HFFc6 (cell line): ENCODE results near the gene SYNJ2. TPM values are rescaled to one million over a fixed set of nuclear protein-coding genes. Genes with fewer than 3 reads are reported as not detected.

Experiments used
- DNase-seq: peaks from one replicate; pipeline ENCODE4 v3.0.0-alpha.2; 2018
- H3K27ac Mint-ChIP-seq: 2 replicates; pipeline ENCODE4 v1.8.0; 2020; ENCODE audit warnings: mild to moderate bottlenecking, mixed read lengths
- H3K27me3 Mint-ChIP-seq: 2 replicates; pipeline ENCODE4 v1.8.0; 2021; ENCODE audit warnings: mild to moderate bottlenecking, moderate library complexity, mixed read lengths; ENCODE audit not compliant: insufficient read depth
- H3K36me3 Mint-ChIP-seq: 2 replicates; pipeline ENCODE4 v1.8.0; 2021; ENCODE audit warnings: low read depth, mixed read lengths
- H3K4me1 Mint-ChIP-seq: 2 replicates; pipeline ENCODE4 v1.8.0; 2020; ENCODE audit warnings: low read depth, mixed read lengths
- H3K4me3 Mint-ChIP-seq: 2 replicates; pipeline ENCODE4 v1.8.0; 2020; ENCODE audit warnings: mild to moderate bottlenecking, moderate library complexity, mixed read lengths
- H3K9me3 Mint-ChIP-seq: 2 replicates; pipeline ENCODE4 v1.8.0; 2020; ENCODE audit warnings: mild to moderate bottlenecking, mixed read lengths
- CTCF ChIP-seq: fragments of 200-600 bp; sonication (generic); IDR thresholded peaks from 2 replicates; pipeline ENCODE4 v1.5.0; 2021; ENCODE audit warnings: antibody characterized with exemption, mild to moderate bottlenecking
- total RNA-seq, 6 experiments: library from RNA; stranded (reverse); fragmentation: NEBNext Ultra II Directional; extraction: Animal tissue kit (Norgen Biotek cat#: 25700); gene quantifications; 2 replicates in 1 of 6; 3 replicates in 5 of 6; pipeline ENCODE4 v1.2.3, GENCODE V29; 2021

SYNJ2 gene
- total RNA-seq, 6 experiments from 2014 or later: 31.8 to 46.4 (median 41.3) TPM

GRCh38 chr6:158028876-158029275, 47.2 kb downstream of the SYNJ2 start:
- peaks cover 61% of the 10 kb centered on the region for H3K4me1 Mint-ChIP-seq

DNA sequence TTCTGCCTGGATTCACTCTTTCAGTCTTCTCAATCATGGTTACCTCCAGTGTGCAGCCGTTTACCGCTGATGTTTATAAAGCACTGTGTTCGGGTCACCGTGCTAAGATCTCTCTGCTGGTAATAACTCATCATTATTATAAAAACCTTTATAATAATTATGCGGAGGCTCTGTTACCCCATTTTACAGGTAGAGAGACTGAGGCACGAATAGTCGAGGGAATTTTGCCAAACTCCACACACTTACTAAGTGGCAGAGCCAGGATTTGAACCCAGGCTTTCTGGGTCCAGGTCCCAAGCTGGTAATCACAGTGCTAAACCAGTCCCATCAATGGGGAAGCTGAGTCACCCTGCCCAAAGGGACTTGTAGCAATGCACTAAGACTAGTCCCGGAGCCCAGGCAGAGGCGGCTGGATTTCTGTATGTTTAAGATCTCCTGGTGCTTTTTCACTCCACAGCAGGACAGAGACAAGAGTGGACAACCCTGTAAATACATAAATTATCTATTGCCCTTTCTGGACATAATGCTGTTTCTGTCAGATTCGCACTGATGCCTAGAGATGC, 48.1 kb downstream of the SYNJ2 start:
- TF ChIP-seq CTCF: no peak
- H3K4me3 Mint-ChIP-seq: no peak overlapping the region
- DNase-seq: no peak

More at GRCh38 chr6:158028876-158029275, 47.2 kb downstream of the SYNJ2 start:
- no peak overlapping the region for H3K27ac Mint-ChIP-seq
- no peaks in the 10 kb centered on the region for H3K9me3 Mint-ChIP-seq
- H3K27me3 Mint-ChIP-seq: peaks cover 10% of the 10 kb centered on the region
- H3K4me3 Mint-ChIP-seq: no peak overlapping the region
- no peak for DNase-seq
- no peak for TF ChIP-seq CTCF
- peaks cover 17% of the 10 kb centered on the region for H3K36me3 Mint-ChIP-seq

DNA sequence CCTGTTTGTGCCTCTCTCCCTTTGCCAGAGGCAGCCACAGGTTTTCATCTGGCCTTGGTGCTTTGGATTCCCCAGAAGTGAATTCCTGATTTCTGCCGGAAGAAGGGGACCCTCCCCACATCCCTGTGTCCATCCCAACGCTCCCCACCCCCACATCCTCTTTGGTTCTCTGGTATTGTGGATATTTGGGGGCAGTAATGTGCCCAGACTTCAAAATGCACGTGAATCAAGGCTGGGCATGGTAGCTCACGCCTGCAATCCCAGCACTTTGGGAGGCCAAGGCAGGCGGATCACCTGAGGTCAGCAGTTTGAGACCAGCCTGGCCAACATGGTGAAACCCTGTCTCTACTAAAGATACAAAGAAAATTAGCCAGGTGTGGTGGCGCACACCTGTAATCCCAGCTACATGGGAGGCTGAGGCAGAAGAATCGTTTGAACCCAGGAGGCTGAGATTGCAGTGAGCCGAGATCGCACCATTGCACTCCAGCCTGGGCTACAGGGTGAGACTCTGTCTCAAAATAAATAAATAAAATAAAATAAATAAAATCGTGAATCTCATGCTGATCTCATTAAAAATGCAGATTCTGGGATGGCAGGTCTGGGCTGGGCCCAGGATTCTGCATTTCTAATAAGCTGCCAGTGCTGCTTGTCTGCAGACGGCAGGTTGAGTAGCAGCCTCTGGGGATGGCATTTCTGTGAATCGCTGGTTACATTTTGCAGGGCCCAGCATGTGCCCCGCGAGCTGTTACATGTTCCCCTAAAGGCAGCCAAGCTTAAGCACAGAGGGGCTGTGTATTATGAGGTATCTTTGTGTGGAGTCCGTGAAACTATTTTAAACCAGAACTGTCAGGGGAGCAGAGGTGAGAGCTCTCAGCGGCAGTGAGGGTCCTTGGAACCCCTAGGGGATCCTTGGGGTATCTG, 49.0 kb downstream of the SYNJ2 start:
- Mint-ChIP-seq H3K4me1 (peaks cover 58% of the 10 kb centered on the region), H3K27ac (peak overlapping the region; percentile 98)
- DNase-seq: no peak

More for the DNA sequence above, 48.1 kb downstream of the SYNJ2 start:
- H3K4me1 Mint-ChIP-seq: peaks cover 56% of the 10 kb centered on the region
- peaks cover 10% of the 10 kb centered on the region for H3K27me3 Mint-ChIP-seq
- H3K27ac Mint-ChIP-seq: peak overlapping the region; percentile 69
- H3K36me3 Mint-ChIP-seq: peaks cover 25% of the 10 kb centered on the region
- H3K9me3 Mint-ChIP-seq: no peaks in the 10 kb centered on the region

DNA sequence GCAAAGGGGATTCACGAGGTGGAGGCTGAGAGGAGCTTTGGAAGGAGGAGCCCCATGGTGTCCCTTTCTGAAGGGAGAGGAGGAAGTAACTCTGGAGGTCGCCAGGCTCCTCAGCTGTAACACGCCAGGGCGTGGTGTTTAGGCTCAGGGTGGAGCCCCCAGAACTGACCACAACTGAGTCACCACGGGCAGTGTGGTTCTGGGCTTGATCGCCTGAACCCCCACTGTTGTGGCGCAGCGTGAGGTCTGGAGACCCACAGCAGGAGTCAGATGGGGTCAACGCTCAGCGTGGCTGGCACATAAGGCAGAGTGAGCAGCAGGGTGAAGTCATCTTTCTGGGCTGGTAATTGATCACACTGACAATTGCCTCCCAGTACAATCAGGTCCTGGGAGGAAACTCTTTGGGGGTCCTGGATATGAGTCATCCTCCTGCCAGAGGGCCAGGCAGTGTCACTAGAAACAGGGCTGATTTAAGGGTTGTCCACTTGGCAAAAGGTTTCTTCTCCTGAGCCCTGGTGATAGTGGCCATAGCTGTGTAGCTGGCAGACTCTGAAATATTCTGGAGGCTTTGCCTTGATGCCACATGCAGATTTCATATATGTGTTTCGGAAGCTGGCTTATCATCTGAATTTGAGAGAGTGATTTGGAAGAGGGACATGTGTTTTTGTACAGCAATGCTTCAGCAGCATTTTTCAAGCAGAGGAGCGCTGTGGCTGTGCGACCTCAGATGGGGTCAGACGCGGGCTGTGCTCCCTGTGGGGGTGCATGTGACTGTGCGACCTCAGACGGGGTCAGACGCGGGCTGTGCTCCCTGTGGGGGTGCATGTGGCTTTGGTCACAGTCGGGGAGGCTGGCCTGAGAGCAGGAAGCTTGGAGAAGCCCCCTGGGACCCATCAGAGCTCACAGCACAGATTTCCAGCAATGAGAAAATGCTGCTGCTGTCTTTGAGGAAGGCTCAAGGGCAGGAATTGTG, 50.0 kb downstream of the SYNJ2 start:
- Mint-ChIP-seq H3K4me3 (peak overlapping the region; percentile 78), H3K27me3 (peaks cover 10% of the 10 kb centered on the region), H3K4me1 (peaks cover 50% of the 10 kb centered on the region), H3K27ac (peak overlapping the region; percentile 98), H3K36me3 (peaks cover 43% of the 10 kb centered on the region), H3K9me3 (no peaks in the 10 kb centered on the region)
- peak; percentile 83 for DNase-seq
- no peak for TF ChIP-seq CTCF

More for the DNA sequence above, 49.0 kb downstream of the SYNJ2 start:
- Mint-ChIP-seq H3K9me3 (no peaks in the 10 kb centered on the region), H3K36me3 (peaks cover 34% of the 10 kb centered on the region), H3K27me3 (peaks cover 10% of the 10 kb centered on the region), H3K4me3 (peak overlapping the region; percentile 78)
- no peak for TF ChIP-seq CTCF

DNA sequence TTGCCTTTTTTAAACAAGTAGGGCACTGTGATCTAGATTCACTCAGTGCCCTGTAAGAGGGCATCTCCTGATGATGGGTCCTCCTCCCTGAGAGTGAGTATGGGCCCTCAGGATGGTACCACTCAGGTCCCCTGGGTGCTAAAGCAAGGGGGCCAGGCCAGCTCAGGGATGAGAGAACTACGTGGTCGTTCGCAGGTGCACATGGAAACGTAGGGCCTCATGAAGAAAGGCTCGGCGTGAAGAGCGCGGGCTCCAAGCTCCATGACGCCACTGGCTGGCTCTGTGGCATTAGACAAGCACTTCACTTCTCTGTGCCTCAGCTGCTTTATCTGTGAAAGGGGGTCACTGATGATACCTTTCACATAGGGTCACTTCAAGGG, 50.7 kb downstream of the SYNJ2 start:
- no peak for DNase-seq
- peak overlapping the region; percentile 98 for H3K27ac Mint-ChIP-seq
- H3K27me3 Mint-ChIP-seq: peaks cover 10% of the 10 kb centered on the region
- TF ChIP-seq CTCF: no peak
- H3K36me3 Mint-ChIP-seq: peaks cover 43% of the 10 kb centered on the region
- H3K4me3 Mint-ChIP-seq: no peak overlapping the region
- H3K9me3 Mint-ChIP-seq: no peaks in the 10 kb centered on the region
- H3K4me1 Mint-ChIP-seq: peaks cover 43% of the 10 kb centered on the region
